Measurements from ENCODE around the gene FAAH.
"Not testable (repeated sequence)": the region's sequence is repeated elsewhere in the genome, so short reads cannot be mapped to it uniquely, and the experiment has no call there.

The FAAH gene

GRCh38 chr1:46394108-46394871 is at the start of gene FAAH:
TSS of gene FAAH (plus strand) at chr1:46394317. CDS start at chr1:46394349, 32 bp downstream.
- peak; percentile 33 for DNase-seq

- no peak for DNase-seq
These were observed 49.6 kb upstream of the FAAH start for GRCh38 chr1:46344481-46344880.

GRCh38 chr1:46345281-46345680 is 48.8 kb upstream of the FAAH start:
- no peak for DNase-seq

GRCh38 chr1:46352363-46352762 is 41.8 kb upstream of the FAAH start:
- DNase-seq: no peak

GRCh38 chr1:46355920-46356319 is 38.2 kb upstream of the FAAH start:
- DNase-seq: not testable (repeated sequence)

- no peak for DNase-seq
These were observed 32.0 kb upstream of the FAAH start for GRCh38 chr1:46362158-46362557.

- no peak for DNase-seq
These were observed 31.0 kb upstream of the FAAH start for GRCh38 chr1:46363121-46363520.

- DNase-seq: no peak
These were observed 29.5 kb upstream of the FAAH start for GRCh38 chr1:46364612-46365011.

GRCh38 chr1:46365796-46366195 is 28.3 kb upstream of the FAAH start:
- DNase-seq: not testable (repeated sequence)

GRCh38 chr1:46367072-46367471 is 27.0 kb upstream of the FAAH start:
- DNase-seq: no peak

GRCh38 chr1:46367701-46368100 is 26.4 kb upstream of the FAAH start:
- DNase-seq: not testable (repeated sequence)

- no peak for DNase-seq
These were observed 25.3 kb upstream of the FAAH start for GRCh38 chr1:46368791-46369190.

- DNase-seq: no peak
These were observed 24.4 kb upstream of the FAAH start for GRCh38 chr1:46369542-46370213.

- no peak for DNase-seq
These were observed 23.9 kb upstream of the FAAH start for GRCh38 chr1:46370214-46370633.

GRCh38 chr1:46372431-46372830 is 21.7 kb upstream of the FAAH start:
- DNase-seq: no peak

- no peak for DNase-seq
These were observed 14.1 kb upstream of the FAAH start for GRCh38 chr1:46379996-46380395.

GRCh38 chr1:46380508-46380907 is 13.6 kb upstream of the FAAH start:
- DNase-seq: no peak

GRCh38 chr1:46393510-46393909 is 607 bp upstream of the FAAH start:
- DNase-seq: no peak

GRCh38 chr1:46394872-46395465 is 852 bp downstream of the FAAH start:
- no peak for DNase-seq

GRCh38 chr1:46396441-46397398 is 2.6 kb downstream of the FAAH start:
- DNase-seq: no peak

- no peak for DNase-seq
These were observed 5.2 kb downstream of the FAAH start for GRCh38 chr1:46399307-46399706.

GRCh38 chr1:46400421-46400820 is 6.3 kb downstream of the FAAH start:
- no peak for DNase-seq
